Measurements from ENCODE around the gene PCDHGA1.

Gene PCDHGA1

DNA sequence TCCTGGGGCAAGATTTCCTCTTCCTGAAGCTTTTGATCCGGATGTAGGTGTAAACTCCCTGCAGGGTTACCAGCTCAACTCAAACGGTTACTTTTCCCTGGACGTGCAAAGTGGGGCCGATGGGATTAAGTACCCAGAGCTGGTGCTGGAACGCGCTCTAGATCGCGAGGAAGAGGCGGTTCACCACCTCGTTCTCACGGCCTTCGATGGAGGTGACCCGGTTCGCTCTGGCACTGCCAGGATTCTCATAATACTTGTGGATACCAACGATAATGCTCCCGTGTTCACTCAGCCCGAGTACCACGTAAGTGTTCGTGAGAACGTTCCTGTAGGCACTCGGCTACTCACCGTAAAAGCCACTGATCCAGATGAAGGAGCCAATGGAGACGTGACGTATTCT, 25.3 kb downstream of the PCDHGA1 start:
- no peak for DNase-seq
- H3K27me3 ChIP-seq (ENCODE audit: insufficient read depth, low read depth, severe bottlenecking) = no peaks in the 10 kb centered on the region
- TF ChIP-seq, protein P1, sequence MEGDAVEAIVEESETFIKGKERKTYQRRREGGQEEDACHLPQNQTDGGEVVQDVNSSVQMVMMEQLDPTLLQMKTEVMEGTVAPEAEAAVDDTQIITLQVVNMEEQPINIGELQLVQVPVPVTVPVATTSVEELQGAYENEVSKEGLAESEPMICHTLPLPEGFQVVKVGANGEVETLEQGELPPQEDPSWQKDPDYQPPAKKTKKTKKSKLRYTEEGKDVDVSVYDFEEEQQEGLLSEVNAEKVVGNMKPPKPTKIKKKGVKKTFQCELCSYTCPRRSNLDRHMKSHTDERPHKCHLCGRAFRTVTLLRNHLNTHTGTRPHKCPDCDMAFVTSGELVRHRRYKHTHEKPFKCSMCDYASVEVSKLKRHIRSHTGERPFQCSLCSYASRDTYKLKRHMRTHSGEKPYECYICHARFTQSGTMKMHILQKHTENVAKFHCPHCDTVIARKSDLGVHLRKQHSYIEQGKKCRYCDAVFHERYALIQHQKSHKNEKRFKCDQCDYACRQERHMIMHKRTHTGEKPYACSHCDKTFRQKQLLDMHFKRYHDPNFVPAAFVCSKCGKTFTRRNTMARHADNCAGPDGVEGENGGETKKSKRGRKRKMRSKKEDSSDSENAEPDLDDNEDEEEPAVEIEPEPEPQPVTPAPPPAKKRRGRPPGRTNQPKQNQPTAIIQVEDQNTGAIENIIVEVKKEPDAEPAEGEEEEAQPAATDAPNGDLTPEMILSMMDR (IDR thresholded peaks at IDR 0.05; ENCODE audit: low read depth, low read length) = no peak
- H3K36me3 ChIP-seq = no peaks in the 10 kb centered on the region
- H3K9me3 ChIP-seq (ENCODE audit: severe bottlenecking) = peaks cover 24% of the 10 kb centered on the region
- no peak overlapping the region for H3K4me3 ChIP-seq (ENCODE audit: low read depth, low read length)
- H3K27ac ChIP-seq = no peak overlapping the region

DNA sequence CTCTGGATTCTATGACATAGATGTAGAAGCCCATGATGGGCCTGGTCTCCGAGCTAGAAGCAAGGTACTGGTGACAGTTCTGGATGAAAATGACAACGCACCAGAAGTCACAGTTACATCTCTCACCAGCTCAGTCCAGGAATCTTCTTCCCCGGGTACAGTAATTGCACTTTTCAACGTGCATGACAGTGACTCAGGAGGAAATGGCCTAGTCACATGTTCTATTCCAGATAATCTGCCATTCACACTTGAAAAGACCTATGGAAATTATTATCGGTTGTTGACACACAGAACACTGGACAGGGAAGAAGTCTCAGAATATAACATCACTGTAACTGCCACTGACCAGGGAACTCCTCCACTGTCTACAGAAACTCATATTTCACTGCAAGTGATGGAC, 25.8 kb downstream of the PCDHGA1 start:
- no peak overlapping the region for H3K4me3 ChIP-seq (ENCODE audit: low read depth, low read length)
- H3K36me3 ChIP-seq = no peaks in the 10 kb centered on the region
- peaks cover 23% of the 10 kb centered on the region for H3K9me3 ChIP-seq (ENCODE audit: severe bottlenecking)
- H3K27me3 ChIP-seq (ENCODE audit: insufficient read depth, low read depth, severe bottlenecking) = no peaks in the 10 kb centered on the region
- H3K27ac ChIP-seq = no peak overlapping the region
- TF ChIP-seq, protein P1 (IDR thresholded peaks at IDR 0.05; ENCODE audit: low read depth, low read length) = no peak
- DNase-seq = no peak

DNA sequence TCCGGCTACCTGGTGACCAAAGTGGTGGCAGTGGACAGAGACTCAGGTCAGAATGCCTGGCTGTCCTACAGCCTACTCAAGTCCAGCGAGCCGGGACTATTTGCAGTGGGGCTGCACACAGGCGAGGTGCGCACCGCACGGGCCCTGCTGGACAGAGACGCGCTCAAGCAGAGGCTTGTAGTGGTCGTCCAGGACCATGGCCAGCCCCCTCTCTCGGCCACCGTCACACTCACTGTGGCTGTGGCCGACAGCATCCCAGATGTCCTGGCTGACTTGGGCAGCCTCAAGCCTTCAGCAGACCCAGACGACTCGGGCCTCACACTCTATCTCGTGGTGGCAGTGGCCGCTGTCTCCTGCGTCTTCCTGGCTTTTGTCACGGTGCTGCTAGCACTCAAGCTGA, 26.6 kb downstream of the PCDHGA1 start:
- TF ChIP-seq, protein P1 (IDR thresholded peaks at IDR 0.05; ENCODE audit: low read depth, low read length) = no peak
- Histone ChIP-seq H3K4me3 (ENCODE audit: low read depth, low read length) (no peak overlapping the region), H3K36me3 (no peaks in the 10 kb centered on the region), H3K27me3 (ENCODE audit: insufficient read depth, low read depth, severe bottlenecking) (no peaks in the 10 kb centered on the region), H3K9me3 (ENCODE audit: severe bottlenecking) (peaks cover 26% of the 10 kb centered on the region), H3K27ac (no peak overlapping the region)
- DNase-seq = no peak

DNA sequence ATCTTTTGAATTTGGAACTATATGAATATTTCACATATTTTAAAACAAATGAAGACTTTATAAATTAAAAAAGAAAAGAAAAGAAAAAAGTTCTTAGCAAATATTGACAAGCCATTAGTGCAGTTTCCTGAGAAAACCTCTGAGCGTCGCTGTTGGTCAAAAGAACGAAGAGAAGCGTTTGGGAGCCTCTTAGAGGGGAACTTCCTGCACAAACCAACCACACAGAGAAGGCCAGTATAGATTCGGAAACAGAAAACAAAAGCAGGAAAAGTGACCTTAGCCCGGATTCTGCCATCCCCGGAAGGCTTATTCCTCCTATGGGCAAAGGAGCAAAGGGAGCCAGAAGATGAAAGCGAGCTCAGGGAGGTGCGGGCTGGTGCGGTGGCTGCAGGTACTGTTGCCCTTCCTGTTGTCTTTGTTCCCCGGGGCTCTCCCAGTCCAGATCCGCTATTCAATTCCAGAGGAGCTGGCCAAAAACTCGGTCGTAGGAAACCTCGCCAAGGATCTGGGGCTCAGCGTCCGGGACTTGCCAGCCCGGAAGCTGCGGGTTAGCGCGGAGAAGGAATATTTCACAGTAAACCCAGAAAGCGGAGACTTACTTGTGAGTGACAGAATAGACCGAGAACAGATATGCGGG, 29.6 kb downstream of the PCDHGA1 start, which contains the start of gene PCDHGB2:
Gene PCDHGB2 (plus strand): TSS at position 205 of the 637 bp plus-strand sequence. CDS start 142 bp downstream, at position 347.
- no peak within 1 kb of the TSS for H3K27ac ChIP-seq
- TF ChIP-seq, protein P1 (IDR thresholded peaks at IDR 0.05; ENCODE audit: low read depth, low read length) = 0 out of 2 replicates have a peak, but pooled peaks have one; percentile 2
- no peak within 1 kb of the TSS for H3K4me3 ChIP-seq (ENCODE audit: low read depth, low read length)
- H3K9me3 ChIP-seq (ENCODE audit: severe bottlenecking) = peaks cover 23% of the 10 kb centered on the region
- no peak for DNase-seq
- no peaks in the 10 kb centered on the region for H3K27me3 ChIP-seq (ENCODE audit: insufficient read depth, low read depth, severe bottlenecking)
- no peaks in the 10 kb centered on the region for H3K36me3 ChIP-seq

DNA sequence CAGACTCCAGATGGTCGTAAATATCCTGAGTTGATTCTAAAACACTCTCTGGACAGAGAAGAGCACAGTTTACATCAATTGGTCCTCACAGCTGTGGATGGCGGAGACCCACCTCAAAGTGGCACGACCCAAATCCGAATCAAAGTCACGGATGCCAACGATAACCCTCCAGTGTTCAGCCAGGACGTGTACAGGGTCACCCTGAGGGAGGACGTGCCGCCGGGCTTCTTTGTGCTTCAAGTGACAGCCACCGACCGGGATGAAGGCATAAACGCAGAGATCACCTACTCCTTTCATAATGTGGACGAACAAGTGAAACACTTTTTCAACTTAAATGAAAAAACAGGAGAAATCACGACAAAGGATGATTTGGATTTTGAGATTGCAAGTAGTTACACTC, 30.4 kb downstream of the PCDHGA1 start:
- TF ChIP-seq, protein P1 (IDR thresholded peaks at IDR 0.05; ENCODE audit: low read depth, low read length) = no peak
- Histone ChIP-seq H3K9me3 (ENCODE audit: severe bottlenecking) (peaks cover 23% of the 10 kb centered on the region), H3K4me3 (ENCODE audit: low read depth, low read length) (no peak overlapping the region), H3K36me3 (no peaks in the 10 kb centered on the region), H3K27me3 (ENCODE audit: insufficient read depth, low read depth, severe bottlenecking) (no peaks in the 10 kb centered on the region), H3K27ac (no peak overlapping the region)
- DNase-seq = no peak

DNA sequence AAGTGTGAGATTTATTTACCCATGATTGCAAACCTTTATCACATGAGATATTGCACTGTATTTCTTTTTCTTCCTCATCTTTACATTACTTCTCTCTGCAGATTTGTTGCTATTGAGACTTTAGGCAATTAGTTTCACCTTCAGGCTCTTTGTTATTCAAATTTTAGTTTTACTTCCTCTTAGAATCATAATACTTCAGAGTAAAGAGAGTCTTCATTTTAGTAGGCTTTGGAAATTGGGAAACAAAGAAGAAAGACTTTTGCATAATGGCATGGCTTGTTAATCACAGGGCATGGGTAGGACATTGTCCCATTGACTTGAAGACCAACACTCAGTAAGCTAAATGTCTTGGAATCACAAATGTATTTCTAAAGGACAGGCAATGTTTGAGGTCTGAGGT, 32.4 kb downstream of the PCDHGA1 start:
- no peaks in the 10 kb centered on the region for H3K36me3 ChIP-seq
- no peak overlapping the region for H3K4me3 ChIP-seq (ENCODE audit: low read depth, low read length)
- TF ChIP-seq, protein P1 (IDR thresholded peaks at IDR 0.05; ENCODE audit: low read depth, low read length) = no peak
- no peaks in the 10 kb centered on the region for H3K27me3 ChIP-seq (ENCODE audit: insufficient read depth, low read depth, severe bottlenecking)
- peaks cover 20% of the 10 kb centered on the region for H3K9me3 ChIP-seq (ENCODE audit: severe bottlenecking)
- no peak for DNase-seq
- H3K27ac ChIP-seq = no peak overlapping the region

All from WERI-Rb-1 (cell line).